Progenitor cell of endocrine pancreas (in vitro differentiated cells): ENCODE results near the gene PIANP. TPM values are rescaled to one million over a fixed set of nuclear protein-coding genes. Genes with fewer than 3 reads are reported as not detected.
"Not testable (repeated sequence)": the region's sequence is repeated elsewhere in the genome, so short reads cannot be mapped to it uniquely, and the experiment has no call there.

ENCODE experiments used
- DNase-seq: peaks from one replicate; pipeline ENCODE4 v3.0.0; 2021; ENCODE audit warnings: low spot score; ENCODE audit not compliant: unreplicated experiment
- H3K27ac Mint-ChIP-seq: 2 replicates; pipeline ENCODE4 v1.8.0; 2021; ENCODE audit warnings: mild to moderate bottlenecking, moderate library complexity, mixed read lengths
- H3K27me3 Mint-ChIP-seq: 2 replicates; pipeline ENCODE4 v1.8.0; 2021; ENCODE audit warnings: mixed read lengths
- H3K36me3 Mint-ChIP-seq: 2 replicates; pipeline ENCODE4 v1.8.0; 2022; ENCODE audit warnings: mixed read lengths; ENCODE audit not compliant: insufficient read depth
- H3K4me1 Mint-ChIP-seq: 2 replicates; pipeline ENCODE4 v1.8.0; 2021; ENCODE audit warnings: low read depth, mixed read lengths
- H3K4me3 Mint-ChIP-seq: 2 replicates; pipeline ENCODE4 v1.8.0; 2021; ENCODE audit warnings: low read depth, mild to moderate bottlenecking, moderate library complexity, mixed read lengths
- H3K9me3 Mint-ChIP-seq: 2 replicates; pipeline ENCODE4 v1.8.0; 2021; ENCODE audit warnings: low read depth, mixed read lengths
- CTCF ChIP-seq: fragments of 200-600 bp; sonication (generic); IDR thresholded peaks from one replicate; pipeline ENCODE4 v1.5.0; 2021; ENCODE audit warnings: antibody characterized with exemption, mild to moderate bottlenecking; ENCODE audit not compliant: unreplicated experiment
- total RNA-seq: library from RNA; stranded (reverse); gene quantifications from 2 replicates; pipeline ENCODE4 v1.2.1, GENCODE V29; 2021

Gene PIANP
- total RNA-seq, 1 donor from 2014 or later, result 2.4 TPM

- DNase-seq, result no peak
- Mint-ChIP-seq H3K4me3 (no peak overlapping the region), H3K4me1 (peaks cover 11% of the 10 kb centered on the region), H3K36me3 (peaks cover 8% of the 10 kb centered on the region), H3K27me3 (peaks cover 10% of the 10 kb centered on the region), H3K9me3 (peaks cover 6% of the 10 kb centered on the region), H3K27ac (no peak overlapping the region)
- no peak for TF ChIP-seq CTCF
Measured at GRCh38 chr12:6722863-6723262, 22.2 kb upstream of the PIANP start.

- DNase-seq, result no peak
- Mint-ChIP-seq H3K27me3 (peaks cover 16% of the 10 kb centered on the region), H3K27ac (no peak overlapping the region), H3K4me3 (no peak overlapping the region), H3K9me3 (peaks cover 7% of the 10 kb centered on the region), H3K36me3 (no peaks in the 10 kb centered on the region), H3K4me1 (no peaks in the 10 kb centered on the region)
- TF ChIP-seq CTCF, result no peak
Measured at GRCh38 chr12:6716874-6717437, 16.3 kb upstream of the PIANP start.

GRCh38 chr12:6716031-6716873 lies 15.6 kb upstream of the PIANP start:
- not testable (repeated sequence) for H3K36me3 Mint-ChIP-seq, H3K27ac Mint-ChIP-seq, H3K9me3 Mint-ChIP-seq, H3K4me3 Mint-ChIP-seq, DNase-seq, H3K4me1 Mint-ChIP-seq
- peaks cover 13% of the 10 kb centered on the region for H3K27me3 Mint-ChIP-seq

GRCh38 chr12:6708960-6709394 lies 8.4 kb upstream of the PIANP start:
- peaks cover 20% of the 10 kb centered on the region for H3K27me3 Mint-ChIP-seq
- H3K4me3 Mint-ChIP-seq, result no peak overlapping the region

GRCh38 chr12:6708351-6708750 lies 7.7 kb upstream of the PIANP start:
- H3K4me3 Mint-ChIP-seq, H3K36me3 Mint-ChIP-seq, DNase-seq, H3K4me1 Mint-ChIP-seq, H3K9me3 Mint-ChIP-seq, H3K27ac Mint-ChIP-seq: not testable (repeated sequence)
- H3K27me3 Mint-ChIP-seq, result peaks cover 25% of the 10 kb centered on the region

More at GRCh38 chr12:6708960-6709394, 8.4 kb upstream of the PIANP start:
- Mint-ChIP-seq H3K27ac (no peak overlapping the region), H3K4me1 (no peaks in the 10 kb centered on the region), H3K36me3 (no peaks in the 10 kb centered on the region), H3K9me3 (no peaks in the 10 kb centered on the region)
- TF ChIP-seq CTCF, result no peak
- no peak for DNase-seq

- Mint-ChIP-seq H3K4me1 (peaks cover 9% of the 10 kb centered on the region), H3K9me3 (no peaks in the 10 kb centered on the region), H3K36me3 (no peaks in the 10 kb centered on the region), H3K27ac (no peak overlapping the region), H3K27me3 (peaks cover 60% of the 10 kb centered on the region), H3K4me3 (no peak overlapping the region)
- no peak for TF ChIP-seq CTCF
- DNase-seq, result no peak
Measured at GRCh38 chr12:6703631-6704030, 3.0 kb upstream of the PIANP start.
